SK-N-SH (cell line): ENCODE measurements around the gene LCN6. TPM values are rescaled to one million over a fixed set of nuclear protein-coding genes. Genes with fewer than 3 reads are reported as not detected.

Source experiments
- CTCF ChIA-PET: fragments of 300-600, 350-600 bp; formaldehyde crosslinking; extraction: SDS; loops from one replicate; lab custom pipeline; 2021; lab: Yijun Ruan, JAX
- POLR2A ChIA-PET: fragments of 350-600 bp; sonication (Branson Sonifier 250); formaldehyde crosslinking; extraction: SDS; loops from one replicate; lab custom pipeline; 2020; ENCODE audit warnings: antibody characterized with exemption, inconsistent platforms; lab: Yijun Ruan, JAX
- DNase-seq: peaks from one replicate; pipeline ENCODE4 v3.0.0; 2012
- H2AFZ ChIP-seq: fragments of 200-600 bp; sonication (generic); 2 replicates; pipeline ENCODE4 v1.8.1; 2016; ENCODE audit warnings: antibody characterized with exemption, mild to moderate bottlenecking, low read depth
- H3F3A ChIP-seq: fragments of 200-600 bp; sonication (generic); replicated peaks from 2 replicates; pipeline ENCODE3; 2016; ENCODE audit warnings: antibody characterized with exemption, mild to moderate bottlenecking; ENCODE audit not compliant: insufficient read depth
- H3K27ac ChIP-seq, 2 experiments: fragments of 200-500 bp in 1 of 2; fragments of 200-600 bp in 1 of 2; sonication (Bioruptor generic) in 1 of 2; sonication (generic), shearing (Covaris generic) in 1 of 2; 2 replicates each; pipeline versions ENCODE4 v1.5.1 to v1.6.1; 2014 to 2016; ENCODE audit warnings: low read depth in 2 of 2, inconsistent platforms in 1 of 2, low read length in 1 of 2, mild to moderate bottlenecking in 1 of 2, mixed read lengths in 1 of 2
- H3K27me3 ChIP-seq: fragments of 200-600 bp; sonication (generic), shearing (Covaris generic); 2 replicates; pipeline ENCODE4 v1.6.1; 2016; ENCODE audit warnings: mixed run types; ENCODE audit not compliant: insufficient read depth
- H3K36me3 ChIP-seq, 2 experiments: fragments of 200-500 bp in 1 of 2; fragments of 200-600 bp in 1 of 2; sonication (Bioruptor generic) in 1 of 2; sonication (generic) in 1 of 2; replicated peaks in 1 of 2; 2 replicates each; pipeline versions ENCODE3 to v1.5.1; 2014 to 2016; ENCODE audit warnings: low read length in 1 of 2, mild to moderate bottlenecking in 1 of 2; ENCODE audit not compliant: insufficient read depth in 2 of 2, control insufficient read depth in 1 of 2
- H3K4me1 ChIP-seq, 2 experiments: fragments of 200-500 bp in 1 of 2; fragments of 200-600 bp in 1 of 2; sonication (Bioruptor generic) in 1 of 2; sonication (generic), shearing (Covaris generic) in 1 of 2; 2 replicates each; pipeline versions ENCODE4 v1.5.1 to v1.6.1; 2014 to 2016; ENCODE audit warnings: low read depth in 1 of 2, low read length in 1 of 2, mixed run types in 1 of 2; ENCODE audit not compliant: insufficient read depth in 2 of 2, control insufficient read depth in 1 of 2
- H3K4me2 ChIP-seq: fragments of 200-600 bp; sonication (generic), shearing (Covaris generic); 2 replicates; pipeline ENCODE4 v1.6.1; 2017; ENCODE audit warnings: mixed run types
- H3K4me3 ChIP-seq, 2 experiments: fragments of 200-500 bp in 1 of 2; fragments of 200-600 bp in 1 of 2; sonication (Bioruptor generic) in 1 of 2; sonication (generic), shearing (Covaris generic) in 1 of 2; 2 replicates each; pipeline versions ENCODE4 v1.5.1 to v1.8.1; 2014 to 2016; ENCODE audit warnings: low read depth in 2 of 2, inconsistent platforms in 1 of 2, low read length in 1 of 2, mild to moderate bottlenecking in 1 of 2, mixed read lengths in 1 of 2, moderate library complexity in 1 of 2
- H3K79me2 ChIP-seq: fragments of 200-600 bp; sonication (generic); 2 replicates; pipeline ENCODE4 v1.8.1; 2017; ENCODE audit warnings: mild to moderate bottlenecking; ENCODE audit not compliant: insufficient read depth
- H3K9ac ChIP-seq: fragments of 200-600 bp; sonication (generic); 2 replicates; pipeline ENCODE4 v1.6.1; 2017; ENCODE audit warnings: mixed run types
- H3K9me2 ChIP-seq: fragments of 200-600 bp; sonication (generic); 2 replicates; pipeline ENCODE4 v1.6.1; 2017; ENCODE audit warnings: mixed run types
- H3K9me3 ChIP-seq: fragments of 200-600 bp; sonication (generic); 2 replicates; pipeline ENCODE4 v1.6.1; 2017; ENCODE audit warnings: mixed run types, mild to moderate bottlenecking, moderate library complexity
- H4K20me1 ChIP-seq: fragments of 200-600 bp; sonication (generic); 2 replicates; pipeline ENCODE4 v1.6.1; 2017; ENCODE audit warnings: mild to moderate bottlenecking, mixed run types; ENCODE audit not compliant: insufficient read depth
- CTCF ChIP-seq: fragments of 200-600 bp; sonication (generic); IDR thresholded peaks from 2 replicates; pipeline ENCODE4 v1.6.1; 2017; ENCODE audit warnings: antibody characterized with exemption, mild to moderate bottlenecking, moderate library complexity
- ELF1 ChIP-seq: IDR thresholded peaks from 2 replicates; pipeline ENCODE4 v1.4.0; 2012
- FOSL2 ChIP-seq: IDR thresholded peaks from 2 replicates; pipeline ENCODE4 v1.4.0; 2012; ENCODE audit warnings: low read depth, mild to moderate bottlenecking, moderate library complexity, borderline replicate concordance
- FOXJ3 ChIP-seq: sonication (generic); formaldehyde crosslinking; IDR thresholded peaks from 2 replicates; pipeline ENCODE4 v1.5.1; 2020; ENCODE audit warnings: mild to moderate bottlenecking, missing genetic modification reagents
- JUND ChIP-seq: IDR thresholded peaks from 2 replicates; pipeline ENCODE4 v1.4.0; 2012
- MXI1 ChIP-seq: IDR thresholded peaks from 2 replicates; pipeline ENCODE4 v1.6.1; 2012; ENCODE audit warnings: mild to moderate bottlenecking, low read depth, low read length, improper control_type of control experiment
- NRF1 ChIP-seq: IDR thresholded peaks from 2 replicates; pipeline ENCODE4 v1.6.1; 2012; ENCODE audit warnings: low read depth, mild to moderate bottlenecking, low read length
- RAD21 ChIP-seq: IDR thresholded peaks from 2 replicates; pipeline ENCODE4 v1.6.1; 2012; ENCODE audit warnings: mild to moderate bottlenecking, low read length
- RCOR1 ChIP-seq: fragments of 150-350 bp; IDR thresholded peaks from 2 replicates; pipeline ENCODE4 v1.6.1; 2017; ENCODE audit warnings: antibody characterized with exemption, low read length
- RFX5 ChIP-seq: IDR thresholded peaks from 2 replicates; pipeline ENCODE4 v1.6.1; 2012; ENCODE audit warnings: mild to moderate bottlenecking, improper control_type of control experiment, low read length
- SMC3 ChIP-seq: IDR thresholded peaks from 2 replicates; pipeline ENCODE4 v1.6.1; 2012; ENCODE audit warnings: low read depth, low read length, improper control_type of control experiment
- TEAD4 ChIP-seq: IDR thresholded peaks from 2 replicates; pipeline ENCODE4 v1.4.0; 2012; ENCODE audit warnings: mild to moderate bottlenecking, borderline replicate concordance; ENCODE audit not compliant: insufficient read depth
- YY1 ChIP-seq: IDR thresholded peaks from 2 replicates; pipeline ENCODE4 v1.4.0; 2012; ENCODE audit warnings: low read depth, mild to moderate bottlenecking
- WGBS: methylation state at CpG from one replicate; pipeline ENCODE4 v1.1.6; 2017; ENCODE audit warnings: low lambda C conversion rate; 5-methylcytosine and 5-hydroxymethylcytosine counted together
- polyA plus RNA-seq, 3 experiments: library from polyadenylated mRNA; depleted of rRNA; stranded (reverse); fragments of >200 nt; gene quantifications; 2 replicates each; pipeline ENCODE4 v1.2.3, GENCODE V29; 2012
- TF ChIP-seq, protein P1 (sequence below): IDR thresholded peaks from 2 replicates; pipeline ENCODE4; 2012
- TF ChIP-seq, protein P2 (sequence below): IDR thresholded peaks from 2 replicates; pipeline ENCODE4 v1.4.0; 2012; ENCODE audit warnings: low read depth, borderline replicate concordance
- TF ChIP-seq, protein P3 (sequence below): fragments of 150-350 bp; IDR thresholded peaks from 2 replicates; pipeline ENCODE4 v1.6.1; 2016; ENCODE audit warnings: mild to moderate bottlenecking, low read depth, low read length

Gene LCN6
- polyA plus RNA-seq, 1 of the 3 experiments (the other 2 are of a cell fraction): not detected

DNA sequence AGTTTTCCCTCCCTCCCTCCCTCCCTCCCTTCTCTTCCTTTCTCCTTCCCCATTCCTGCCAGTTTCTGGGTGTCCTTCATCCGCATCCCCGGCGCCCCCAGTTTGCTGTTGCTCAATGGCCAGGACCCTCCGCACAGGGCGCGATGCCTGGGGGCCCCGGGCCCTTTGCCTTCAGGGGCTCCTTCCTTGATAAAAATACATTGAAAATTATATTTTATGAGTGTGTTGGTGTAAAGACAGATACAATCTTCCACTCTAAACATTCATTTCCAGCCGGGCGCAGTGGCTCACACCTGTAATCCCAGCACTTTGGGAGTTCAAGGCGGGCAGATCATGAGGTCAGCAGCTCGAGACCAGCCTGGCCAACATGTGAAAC is 53.5 kb downstream of the LCN6 start:
- no peak for DNase-seq

GRCh38 chr9:136694163-136694871 is 54.0 kb downstream of the LCN6 start:
- no peaks in the 10 kb centered on the region for H3K27me3 ChIP-seq
- H3K9me2 ChIP-seq: no peaks in the 10 kb centered on the region
- H3K4me3 ChIP-seq: no peak overlapping the region
- H3K9me3 ChIP-seq: no peaks in the 10 kb centered on the region
- no peak overlapping the region for H3K9ac ChIP-seq
- peak; percentile 92 for DNase-seq
- no peak overlapping the region for H3K4me2 ChIP-seq
- TF ChIP-seq CTCF (peak; percentile 62), RAD21 (peak; percentile 61), RCOR1 (no peak), SMC3 (peak; percentile 33)
- TF ChIP-seq, all 33 proteins: peak for 3
- H3K4me1 ChIP-seq: peaks cover 0 to 27% of the 10 kb centered on the region in 2 experiments; a peak in 1 of 4 replicates
- no peaks in the 10 kb centered on the region for H3K79me2 ChIP-seq
- no peaks in the 10 kb centered on the region for H4K20me1 ChIP-seq
- H3F3A ChIP-seq: no peaks in the 10 kb centered on the region
- WGBS: 57% methylated on average over 27 of the region's 32 CpGs
- H2AFZ ChIP-seq: no peak overlapping the region
- no peak overlapping the region; a peak in 1 of 4 replicates for H3K27ac ChIP-seq
- H3K36me3 ChIP-seq: no peaks in the 10 kb centered on the region
- CTCF ChIA-PET: interaction anchor here (0.8 to 4.2 kb wide), 11 partner anchors 8 to 210 kb away, joined by 3 to 18 read pairs (median 5); partner anchors contain the start of genes AGPAT2 and LCN8
- POLR2A ChIA-PET: no interaction called here

More for the DNA sequence above, 53.5 kb downstream of the LCN6 start:
- ChIA-PET POLR2A (no interaction called here), CTCF (interaction anchor here (0.8 to 4.2 kb wide), 7 partner anchors 8 to 210 kb away, joined by 3 to 18 read pairs (median 5); partner anchors contain the start of genes AGPAT2 and LCN8)
- H3K27me3 ChIP-seq: no peaks in the 10 kb centered on the region; the same call in 1 of the 2 replicates
- no peak overlapping the region for H3K4me2 ChIP-seq
- no peak overlapping the region; a peak in 1 of 4 replicates for H3K27ac ChIP-seq
- H3K36me3 ChIP-seq: no peaks in the 10 kb centered on the region
- H3K9ac ChIP-seq: no peak overlapping the region
- H3F3A ChIP-seq: no peaks in the 10 kb centered on the region
- no peak overlapping the region for H3K4me3 ChIP-seq
- H2AFZ ChIP-seq: no peak overlapping the region
- H4K20me1 ChIP-seq: no peaks in the 10 kb centered on the region
- H3K9me3 ChIP-seq: no peaks in the 10 kb centered on the region
- H3K4me1 ChIP-seq: peaks cover 0 to 27% of the 10 kb centered on the region in 2 experiments; a peak in 1 of 4 replicates
- no peaks in the 10 kb centered on the region for H3K9me2 ChIP-seq
- TF ChIP-seq MXI1 (no peak), RFX5 (no peak), ELF1 (no peak), FOXJ3 (CRISPR knock-in tag) (no peak), YY1 (no peak), RCOR1 (no peak), SMC3 (no peak), TEAD4 (no peak), FOSL2 (no peak), JUND (no peak), NRF1 (no peak)
- TF ChIP-seq, protein P1, sequence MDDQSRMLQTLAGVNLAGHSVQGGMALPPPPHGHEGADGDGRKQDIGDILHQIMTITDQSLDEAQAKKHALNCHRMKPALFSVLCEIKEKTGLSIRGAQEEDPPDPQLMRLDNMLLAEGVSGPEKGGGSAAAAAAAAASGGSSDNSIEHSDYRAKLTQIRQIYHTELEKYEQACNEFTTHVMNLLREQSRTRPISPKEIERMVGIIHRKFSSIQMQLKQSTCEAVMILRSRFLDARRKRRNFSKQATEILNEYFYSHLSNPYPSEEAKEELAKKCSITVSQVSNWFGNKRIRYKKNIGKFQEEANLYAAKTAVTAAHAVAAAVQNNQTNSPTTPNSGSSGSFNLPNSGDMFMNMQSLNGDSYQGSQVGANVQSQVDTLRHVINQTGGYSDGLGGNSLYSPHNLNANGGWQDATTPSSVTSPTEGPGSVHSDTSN: no peak
- TF ChIP-seq, protein P2, sequence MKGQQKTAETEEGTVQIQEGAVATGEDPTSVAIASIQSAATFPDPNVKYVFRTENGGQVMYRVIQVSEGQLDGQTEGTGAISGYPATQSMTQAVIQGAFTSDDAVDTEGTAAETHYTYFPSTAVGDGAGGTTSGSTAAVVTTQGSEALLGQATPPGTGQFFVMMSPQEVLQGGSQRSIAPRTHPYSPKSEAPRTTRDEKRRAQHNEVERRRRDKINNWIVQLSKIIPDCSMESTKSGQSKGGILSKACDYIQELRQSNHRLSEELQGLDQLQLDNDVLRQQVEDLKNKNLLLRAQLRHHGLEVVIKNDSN: no peak
- TF ChIP-seq, protein P3, sequence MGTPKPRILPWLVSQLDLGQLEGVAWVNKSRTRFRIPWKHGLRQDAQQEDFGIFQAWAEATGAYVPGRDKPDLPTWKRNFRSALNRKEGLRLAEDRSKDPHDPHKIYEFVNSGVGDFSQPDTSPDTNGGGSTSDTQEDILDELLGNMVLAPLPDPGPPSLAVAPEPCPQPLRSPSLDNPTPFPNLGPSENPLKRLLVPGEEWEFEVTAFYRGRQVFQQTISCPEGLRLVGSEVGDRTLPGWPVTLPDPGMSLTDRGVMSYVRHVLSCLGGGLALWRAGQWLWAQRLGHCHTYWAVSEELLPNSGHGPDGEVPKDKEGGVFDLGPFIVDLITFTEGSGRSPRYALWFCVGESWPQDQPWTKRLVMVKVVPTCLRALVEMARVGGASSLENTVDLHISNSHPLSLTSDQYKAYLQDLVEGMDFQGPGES: no peak
- TF ChIP-seq, all 33 proteins: peak for 0
- 86% methylated on average over 11 of the region's 11 CpGs for WGBS
- H3K79me2 ChIP-seq: no peaks in the 10 kb centered on the region
